H9 (cell line): ENCODE results near the gene OCRL. TPM values are rescaled to one million over a fixed set of nuclear protein-coding genes. Genes with fewer than 3 reads are reported as not detected.

ENCODE experiments used
- DNase-seq: peaks from one replicate; pipeline ENCODE4 v3.0.0-alpha.2; 2017
- H2AFZ ChIP-seq: one replicate; pipeline ENCODE4 v1.6.1; 2013; ENCODE audit warnings: mild to moderate bottlenecking, low read length, control low read depth, moderate library complexity
- H2AK5ac ChIP-seq: 2 replicates; pipeline ENCODE4 v1.6.1; 2013; ENCODE audit warnings: low read length, control low read depth, mixed read lengths; ENCODE audit not compliant: insufficient read length
- H2BK120ac ChIP-seq: one replicate; pipeline ENCODE4 v1.6.1; 2013; ENCODE audit warnings: low read depth, mild to moderate bottlenecking, low read length, control low read depth, inconsistent platforms; ENCODE audit not compliant: poor library complexity, severe bottlenecking
- H2BK12ac ChIP-seq: 2 replicates; pipeline ENCODE4 v1.6.1; 2013; ENCODE audit warnings: low read length, control low read depth, mixed read lengths, low read depth; ENCODE audit not compliant: insufficient read length
- H2BK15ac ChIP-seq: 2 replicates; pipeline ENCODE4 v1.6.1; 2013; ENCODE audit warnings: low read depth, low read length, control low read depth
- H2BK20ac ChIP-seq: one replicate; pipeline ENCODE4 v1.6.1; 2013; ENCODE audit warnings: low read depth, mild to moderate bottlenecking, low read length, control low read depth, inconsistent platforms; ENCODE audit not compliant: poor library complexity, severe bottlenecking
- H2BK5ac ChIP-seq: 2 replicates; pipeline ENCODE4 v1.6.1; 2013; ENCODE audit warnings: low read length, control low read depth, mixed read lengths; ENCODE audit not compliant: insufficient read length
- H3K14ac ChIP-seq: 2 replicates; pipeline ENCODE4 v1.6.1; 2013; ENCODE audit warnings: low read length, control low read depth; ENCODE audit not compliant: insufficient read depth
- H3K18ac ChIP-seq: 2 replicates; pipeline ENCODE4 v1.6.1; 2013; ENCODE audit warnings: low read depth, mild to moderate bottlenecking, mixed read lengths, low read length, control low read depth; ENCODE audit not compliant: insufficient read length
- H3K23ac ChIP-seq: 2 replicates; pipeline ENCODE4 v1.6.1; 2013; ENCODE audit warnings: low read length, control low read depth, mixed read lengths, low read depth; ENCODE audit not compliant: insufficient read length
- H3K23me2 ChIP-seq: 2 replicates; pipeline ENCODE4 v1.6.1; 2013; ENCODE audit warnings: low read depth, mild to moderate bottlenecking, mixed read lengths, low read length, control low read depth; ENCODE audit not compliant: insufficient read length, poor library complexity, severe bottlenecking
- H3K27ac ChIP-seq: 2 replicates; pipeline ENCODE4 v1.5.1; 2013; ENCODE audit warnings: low read length, control low read depth, mixed read lengths, low read depth; ENCODE audit not compliant: insufficient read length
- H3K27me3 ChIP-seq: 2 replicates; pipeline ENCODE4 v1.6.1; 2013; ENCODE audit warnings: low read length, control low read depth, inconsistent platforms; ENCODE audit not compliant: insufficient read depth
- H3K4ac ChIP-seq: 2 replicates; pipeline ENCODE4 v1.6.1; 2013; ENCODE audit warnings: low read depth, mild to moderate bottlenecking, control low read depth, inconsistent platforms, low read length, moderate library complexity
- H3K4me1 ChIP-seq: 2 replicates; pipeline ENCODE4 v1.6.1; 2013; ENCODE audit warnings: low read length, control low read depth, inconsistent platforms; ENCODE audit not compliant: insufficient read depth
- H3K4me2 ChIP-seq: 2 replicates; pipeline ENCODE4 v1.6.1; 2013; ENCODE audit warnings: low read length, control low read depth, mixed read lengths; ENCODE audit not compliant: insufficient read length, insufficient read depth
- H3K56ac ChIP-seq: 2 replicates; pipeline ENCODE4 v1.6.1; 2013; ENCODE audit warnings: low read depth, mild to moderate bottlenecking, mixed read lengths, low read length, control low read depth; ENCODE audit not compliant: insufficient read length
- H3K79me1 ChIP-seq: 2 replicates; pipeline ENCODE4 v1.6.1; 2013; ENCODE audit warnings: low read depth, mild to moderate bottlenecking, moderate library complexity, low read length, control low read depth, inconsistent platforms; ENCODE audit not compliant: insufficient read depth, poor library complexity, severe bottlenecking
- H3K79me2 ChIP-seq: 2 replicates; pipeline ENCODE4 v1.6.1; 2013; ENCODE audit warnings: low read length, control low read depth, inconsistent platforms; ENCODE audit not compliant: insufficient read depth
- H3K9ac ChIP-seq: 2 replicates; pipeline ENCODE4 v1.6.1; 2013; ENCODE audit warnings: low read length, control low read depth, mixed read lengths; ENCODE audit not compliant: insufficient read length; ENCODE audit errors: extremely low read depth
- H3K9me3 ChIP-seq: one replicate; pipeline ENCODE4 v1.6.1; 2013; ENCODE audit warnings: low read depth, low read length, inconsistent platforms; ENCODE audit not compliant: control insufficient read depth
- H3T11ph ChIP-seq: one replicate; pipeline ENCODE4 v1.6.1; 2013; ENCODE audit warnings: mild to moderate bottlenecking, low read length, control low read depth, inconsistent platforms
- H4K20me1 ChIP-seq: one replicate; pipeline ENCODE4 v1.6.1; 2013; ENCODE audit not compliant: control insufficient read depth, insufficient read length, insufficient read depth
- H4K5ac ChIP-seq: 2 replicates; pipeline ENCODE4 v1.6.1; 2013; ENCODE audit warnings: low read depth, mild to moderate bottlenecking, mixed read lengths, low read length, control low read depth; ENCODE audit not compliant: insufficient read length
- H4K8ac ChIP-seq: replicated peaks from 2 replicates; pipeline ENCODE4 v1.6.1; 2013; ENCODE audit warnings: low read length, control low read depth, mixed read lengths, low read depth; ENCODE audit not compliant: insufficient read length
- H4K91ac ChIP-seq: 2 replicates; pipeline ENCODE4 v1.6.1; 2013; ENCODE audit warnings: low read depth, mild to moderate bottlenecking, moderate library complexity, mixed read lengths, low read length, control low read depth; ENCODE audit not compliant: insufficient read length
- H3K27ac Mint-ChIP-seq, 3 experiments: 2 replicates in 2 of 3; 3 replicates in 1 of 3; pipeline ENCODE4 v1.8.0; 2020 to 2021; ENCODE audit warnings: mixed read lengths in 3 of 3, mild to moderate bottlenecking in 1 of 3, moderate library complexity in 1 of 3
- H3K27me3 Mint-ChIP-seq: 2 replicates; pipeline ENCODE4 v1.8.0; 2021; ENCODE audit warnings: low read depth, mild to moderate bottlenecking, moderate library complexity, mixed read lengths
- H3K36me3 Mint-ChIP-seq, 3 experiments: 2 replicates in 2 of 3; 3 replicates in 1 of 3; pipeline ENCODE4 v1.8.0; 2020 to 2021; ENCODE audit warnings: low read depth in 3 of 3, mixed read lengths in 3 of 3; ENCODE audit not compliant: insufficient read depth in 1 of 3
- H3K4me1 Mint-ChIP-seq, 2 experiments: 2 replicates each; pipeline ENCODE4 v1.8.0; 2020; ENCODE audit warnings: mixed read lengths in 2 of 2
- H3K4me3 Mint-ChIP-seq, 2 experiments: 2 replicates in 1 of 2; 3 replicates in 1 of 2; pipeline ENCODE4 v1.8.0; 2020 to 2021; ENCODE audit warnings: mild to moderate bottlenecking in 2 of 2, mixed read lengths in 2 of 2, moderate library complexity in 1 of 2
- H3K9me3 Mint-ChIP-seq, 2 experiments: 2 replicates in 1 of 2; 3 replicates in 1 of 2; pipeline ENCODE4 v1.8.0; 2020; ENCODE audit warnings: mild to moderate bottlenecking in 2 of 2, mixed read lengths in 2 of 2, moderate library complexity in 1 of 2
- CTCF ChIP-seq: fragments of 200-600 bp; sonication (generic); conservative IDR thresholded peaks from 3 replicates; pipeline ENCODE4 v1.8.0; 2021; ENCODE audit warnings: antibody characterized with exemption, mild to moderate bottlenecking
- WGBS: extraction: QIAGEN DNeasy Blood & Tissue Kit; methylation state at CpG from one replicate; pipeline ENCODE4 v1.1.7; 2013; ENCODE audit warnings: missing lambda C conversion rate, low lambda C conversion rate, mixed read lengths; ENCODE audit not compliant: insufficient read length; ENCODE audit errors: extremely low coverage; 5-methylcytosine and 5-hydroxymethylcytosine counted together
- total RNA-seq: library from RNA; stranded (reverse); gene quantifications from 2 replicates; pipeline ENCODE4 v1.2.1, GENCODE V29; 2021

OCRL gene
- total RNA-seq, 1 experiment from 2014 or later = 31.4 TPM

GRCh38 chrX:129636175-129636681 is 96.2 kb downstream of the OCRL start:
- Histone ChIP-seq H3K27ac (no peak overlapping the region), H2AK5ac (no peak overlapping the region), H3K79me1 (no peaks in the 10 kb centered on the region), H2BK5ac (no peak overlapping the region), H3K23ac (no peak overlapping the region), H3K18ac (no peak overlapping the region), H3K79me2 (no peaks in the 10 kb centered on the region), H2BK15ac (no peak overlapping the region), H4K8ac (no peak overlapping the region), H3K4me2 (no peak overlapping the region), H3K14ac (no peak overlapping the region), H2AFZ (no peak overlapping the region), H3K23me2 (no peaks in the 10 kb centered on the region), H2BK120ac (no peak overlapping the region), H3K27me3 (no peaks in the 10 kb centered on the region), H4K5ac (no peak overlapping the region), H2BK12ac (no peak overlapping the region), H3K9me3 (peaks cover 5% of the 10 kb centered on the region), H4K91ac (no peak overlapping the region), H4K20me1 (no peaks in the 10 kb centered on the region), H3K4me1 (no peaks in the 10 kb centered on the region), H3K9ac (no peak overlapping the region), H2BK20ac (no peak overlapping the region), H3T11ph (no peak overlapping the region), H3K56ac (no peak overlapping the region), H3K4ac (no peak overlapping the region)
- H3K4me1 Mint-ChIP-seq = peaks cover 0 to 12% of the 10 kb centered on the region in 2 experiments; a peak in 3 of 4 replicates
- H3K27me3 Mint-ChIP-seq = peaks cover 27% of the 10 kb centered on the region
- DNase-seq = no peak
- TF ChIP-seq CTCF = no peak
- H3K27ac Mint-ChIP-seq = no peak overlapping the region
- WGBS = no CpG with 5 or more reads among the region's 8 CpGs
- H3K4me3 Mint-ChIP-seq = no peak overlapping the region
- peaks cover 3 to 53% of the 10 kb centered on the region in 2 experiments; a peak in 2 of 5 replicates for H3K9me3 Mint-ChIP-seq
- H3K36me3 Mint-ChIP-seq = no peaks in the 10 kb centered on the region
